Measurements from ENCODE around the gene PAF1. TPM values are rescaled to one million over a fixed set of nuclear protein-coding genes. Genes with fewer than 3 reads are reported as not detected.

Gene PAF1
- total RNA-seq, 1 donor from 2014 or later, result 15.6 TPM

GRCh38 chr19:39345956-39346355 is 45.0 kb downstream of the PAF1 start:
- Histone ChIP-seq H3K4me3 (no peak overlapping the region), H4K20me1 (ENCODE audit: low read depth) (peaks cover 83% of the 10 kb centered on the region), H3K27ac (no peak overlapping the region), H3K36me3 (no peaks in the 10 kb centered on the region), H3F3A (ENCODE audit: low read depth) (no peaks in the 10 kb centered on the region), H3K4me2 (no peak overlapping the region), H3K9ac (no peak overlapping the region), H3K4me1 (peaks cover 18% of the 10 kb centered on the region), H3K27me3 (no peaks in the 10 kb centered on the region), H3K9me3 (ENCODE audit: low read depth) (no peaks in the 10 kb centered on the region), H3K79me2 (ENCODE audit: low read depth) (peaks cover 84% of the 10 kb centered on the region), H2AFZ (replicated peaks) (no peak overlapping the region)
- no peak for DNase-seq (ENCODE audit: low spot score)
- Mint-ChIP-seq H3K9me3 (no peaks in the 10 kb centered on the region), H3K27me3 (ENCODE audit: insufficient read depth, low read depth) (peaks cover 7% of the 10 kb centered on the region), H3K4me1 (peaks cover 30% of the 10 kb centered on the region), H3K4me3 (peak overlapping the region; percentile 31), H3K27ac (no peak overlapping the region), H3K36me3 (peaks cover 20% of the 10 kb centered on the region)
- TF ChIP-seq EZH2 (IDR thresholded peaks at IDR 0.05) (no peak), CTCF (IDR thresholded peaks at IDR 0.05) (peak; percentile 21)

- Histone ChIP-seq H3K4me2 (peak overlapping the region; percentile 84), H4K20me1 (ENCODE audit: low read depth) (peaks cover 52% of the 10 kb centered on the region), H3K27me3 (no peaks in the 10 kb centered on the region), H3K36me3 (no peaks in the 10 kb centered on the region), H3K4me1 (peaks cover 22% of the 10 kb centered on the region), H3K27ac (no peak overlapping the region), H3K4me3 (peak overlapping the region; percentile 92), H3K9ac (peak overlapping the region; percentile 92), H3K79me2 (ENCODE audit: low read depth) (peaks cover 61% of the 10 kb centered on the region), H3K9me3 (ENCODE audit: low read depth) (no peaks in the 10 kb centered on the region), H2AFZ (replicated peaks) (no peak overlapping the region), H3F3A (ENCODE audit: low read depth) (no peaks in the 10 kb centered on the region)
- H3K27me3 Mint-ChIP-seq (ENCODE audit: insufficient read depth, low read depth), result peaks cover 9% of the 10 kb centered on the region
- H3K9me3 Mint-ChIP-seq, result no peaks in the 10 kb centered on the region
- H3K4me1 Mint-ChIP-seq, result peaks cover 35% of the 10 kb centered on the region
- H3K4me3 Mint-ChIP-seq, result peak overlapping the region; percentile 85
- peak; percentile 35 for DNase-seq (ENCODE audit: low spot score)
- no peak for TF ChIP-seq CTCF (IDR thresholded peaks at IDR 0.05)
- TF ChIP-seq EZH2 (IDR thresholded peaks at IDR 0.05), result no peak
- no peak for TF ChIP-seq EZH2phosphoT487 (IDR thresholded peaks at IDR 0.05)
- H3K27ac Mint-ChIP-seq, result peak overlapping the region; percentile 53
- H3K36me3 Mint-ChIP-seq, result peaks cover 11% of the 10 kb centered on the region
Observed at GRCh38 chr19:39342647-39343305, 48.1 kb downstream of the PAF1 start.

DNA sequence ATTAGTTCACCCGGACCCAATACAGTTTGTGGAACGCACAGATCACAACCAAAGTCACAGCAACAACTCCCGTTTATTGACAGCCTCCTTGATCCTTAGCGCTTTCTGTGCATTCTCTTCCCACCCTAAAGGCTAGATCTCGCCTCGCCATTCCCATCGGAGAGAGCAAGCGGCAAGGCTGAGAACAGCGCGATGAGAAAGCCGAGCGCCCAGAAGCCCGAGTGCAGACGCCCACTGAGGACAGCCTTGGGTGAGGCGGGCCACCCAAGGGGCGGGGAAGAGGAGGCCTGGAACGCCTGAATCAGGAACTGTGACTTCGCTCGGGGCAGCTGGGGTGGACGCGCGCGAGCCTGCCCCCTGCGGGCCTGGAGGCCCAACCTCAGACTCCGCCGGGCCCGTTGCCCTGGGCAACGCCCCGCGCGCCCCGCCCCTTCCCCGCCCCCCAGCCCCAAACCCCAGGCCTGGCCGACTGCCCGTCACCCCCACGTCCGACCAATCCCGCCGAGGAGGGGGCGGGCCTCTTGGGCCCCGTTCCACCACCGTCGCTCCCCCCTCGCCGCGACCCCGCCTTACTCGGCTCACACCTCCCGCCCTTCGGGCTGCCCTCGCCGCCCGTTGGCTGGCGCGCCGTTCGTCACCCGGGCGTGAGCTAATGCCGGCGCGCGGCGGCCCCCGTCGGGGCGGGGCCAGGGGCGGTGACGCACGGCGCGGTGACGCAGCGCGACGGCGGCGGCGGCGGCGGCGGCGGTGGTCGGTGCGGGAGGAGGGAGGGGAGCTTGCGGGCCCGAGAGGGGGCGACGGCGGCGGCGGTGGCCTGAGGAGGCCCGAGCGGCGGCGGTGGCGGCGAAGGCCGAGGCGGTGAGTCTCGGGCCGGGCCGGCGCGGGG is 48.9 kb downstream of the PAF1 start, which contains the start of gene SAMD4B:
SAMD4B (plus strand) TSS at position 703 of the 886 bp plus-strand sequence. CDS start 14,473 bp downstream, outside the sequence.
- H3K27ac Mint-ChIP-seq, result peak within 1 kb of the TSS; percentile 67
- H3K4me2 ChIP-seq, result peak within 1 kb of the TSS; percentile 85
- peaks cover 44% of the 10 kb centered on the region for H4K20me1 ChIP-seq (ENCODE audit: low read depth)
- peaks cover 11% of the 10 kb centered on the region for H3K36me3 Mint-ChIP-seq
- H3K27me3 ChIP-seq, result no peaks in the 10 kb centered on the region
- peaks cover 22% of the 10 kb centered on the region for H3K4me1 ChIP-seq
- no peaks in the 10 kb centered on the region for H3F3A ChIP-seq (ENCODE audit: low read depth)
- H3K9me3 ChIP-seq (ENCODE audit: low read depth), result no peaks in the 10 kb centered on the region
- peaks cover 53% of the 10 kb centered on the region for H3K79me2 ChIP-seq (ENCODE audit: low read depth)
- peak within 1 kb of the TSS; percentile 95 for H2AFZ ChIP-seq (replicated peaks)
- peaks cover 12% of the 10 kb centered on the region for H3K27me3 Mint-ChIP-seq (ENCODE audit: insufficient read depth, low read depth)
- H3K27ac ChIP-seq, result no peak within 1 kb of the TSS
- DNase-seq (ENCODE audit: low spot score), result peak; percentile 100
- H3K4me3 ChIP-seq, result peak within 1 kb of the TSS; percentile 96
- peak within 1 kb of the TSS; percentile 92 for H3K4me3 Mint-ChIP-seq
- H3K9ac ChIP-seq, result peak within 1 kb of the TSS; percentile 92
- H3K9me3 Mint-ChIP-seq, result no peaks in the 10 kb centered on the region
- H3K36me3 ChIP-seq, result no peaks in the 10 kb centered on the region
- peaks cover 35% of the 10 kb centered on the region for H3K4me1 Mint-ChIP-seq
- TF ChIP-seq EZH2phosphoT487 (IDR thresholded peaks at IDR 0.05) (no peak), CTCF (IDR thresholded peaks at IDR 0.05) (peak; percentile 66)

Data from neural progenitor cell (in vitro differentiated cells).